ENCODE results near the gene NYAP2. TPM values are rescaled to one million over a fixed set of nuclear protein-coding genes. Genes with fewer than 3 reads are reported as not detected.

Gene NYAP2
- total and polyA plus RNA-seq, 2 of the 4 experiments (the other 2 are of a cell fraction): not detected

DNA sequence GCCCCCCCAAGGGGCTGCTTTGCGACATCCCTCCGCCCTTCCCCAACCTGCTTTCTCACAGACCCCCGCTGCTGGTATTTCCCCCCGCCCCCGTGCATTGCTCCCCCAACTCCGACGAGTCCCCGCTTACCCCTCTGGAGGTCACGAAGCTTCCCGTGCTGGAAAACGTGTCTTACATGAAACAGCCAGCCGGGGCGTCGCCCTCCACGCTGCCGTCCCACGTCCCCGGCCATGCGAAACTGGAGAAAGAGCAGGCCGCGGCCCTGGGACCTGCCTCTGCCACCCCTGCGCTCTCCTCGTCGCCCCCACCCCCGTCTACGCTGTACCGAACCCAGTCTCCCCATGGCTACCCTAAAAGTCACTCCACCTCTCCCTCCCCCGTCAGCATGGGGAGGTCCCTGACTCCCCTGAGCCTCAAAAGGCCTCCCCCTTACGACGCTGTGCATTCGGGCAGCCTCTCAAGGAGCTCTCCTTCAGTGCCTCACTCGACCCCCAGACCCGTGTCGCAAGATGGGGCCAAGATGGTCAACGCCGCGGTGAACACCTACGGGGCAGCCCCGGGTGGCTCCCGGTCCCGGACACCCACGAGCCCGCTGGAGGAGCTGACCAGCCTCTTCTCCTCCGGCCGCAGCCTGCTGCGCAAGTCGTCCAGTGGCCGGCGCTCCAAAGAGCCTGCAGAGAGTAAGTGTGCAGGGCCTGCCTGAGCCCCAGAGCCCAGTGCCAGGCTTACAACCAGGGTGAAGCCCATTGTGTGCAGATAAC lies 183.0 kb downstream of the NYAP2 start:
- Histone ChIP-seq H3K4me3 (ENCODE audit: insufficient read depth, low read depth, low read length) (no peak overlapping the region), H3K4me1 (ENCODE audit: control insufficient read depth, insufficient read depth, low read length) (no peaks in the 10 kb centered on the region), H4K5ac (ENCODE audit: low read depth, low read length) (no peak overlapping the region), H3K4ac (ENCODE audit: low read depth, low read length) (no peak overlapping the region), H3K9me1 (ENCODE audit: insufficient read depth, low read length) (no peaks in the 10 kb centered on the region), H3K18ac (ENCODE audit: low read depth, low read length) (no peak overlapping the region), H3K4me2 (ENCODE audit: low read depth, low read length) (no peak overlapping the region), H4K20me1 (ENCODE audit: insufficient read depth, low read length) (no peaks in the 10 kb centered on the region), H3K27ac (ENCODE audit: insufficient read depth, low read length) (no peak overlapping the region), H3K79me1 (ENCODE audit: low read depth in 1 of 2, low read length in 2 of 2) (no peaks in the 10 kb centered on the region), H3K36me3 (ENCODE audit: control insufficient read depth, insufficient read depth, low read length) (no peaks in the 10 kb centered on the region), H2BK5ac (ENCODE audit: low read depth, low read length, poor library complexity, severe bottlenecking) (no peak overlapping the region), H3K23ac (ENCODE audit: low read depth, low read length) (no peak overlapping the region), H2BK15ac (ENCODE audit: low read depth, low read length) (no peak overlapping the region), H2AK9ac (replicated peaks; ENCODE audit: low read depth, low read length, poor library complexity) (no peak overlapping the region), H3K14ac (replicated peaks; ENCODE audit: low read depth, low read length) (no peak overlapping the region), H4K8ac (ENCODE audit: low read depth in 2 of 2, low read length in 2 of 2) (no peak overlapping the region), H2AFZ (replicated peaks; ENCODE audit: low read length, poor library complexity) (no peak overlapping the region), H2AK5ac (ENCODE audit: low read depth, low read length) (no peak overlapping the region), H3K56ac (ENCODE audit: extremely low read depth, insufficient read depth, low read length) (no peak overlapping the region), H2BK20ac (ENCODE audit: low read depth, low read length) (no peak overlapping the region), H3K27me3 (ENCODE audit: control insufficient read depth, insufficient read depth, low read length) (no peaks in the 10 kb centered on the region), H3K9me3 (ENCODE audit: control insufficient read depth, insufficient read depth, low read length) (no peaks in the 10 kb centered on the region), H4K91ac (ENCODE audit: insufficient read depth, low read depth, low read length) (no peak overlapping the region), H2BK120ac (ENCODE audit: low read depth, low read length) (no peak overlapping the region), H3K9ac (ENCODE audit: low read depth, low read length) (no peak overlapping the region)
- no peak for TF ChIP-seq FOS (IDR thresholded peaks at IDR 0.05; ENCODE audit: low read depth, low read length)
- ATAC-seq (ENCODE audit: low read depth): no peak
- WGBS, 2 experiments (ENCODE audit: extremely low coverage in 2 of 2, insufficient read length in 1 of 2): 81% methylated on average over 14 of the region's 49 CpGs; no CpG with 5 or more reads in 1 of the 2 experiments
- POLR2A ChIA-PET (ENCODE audit: unreplicated experiment): no interaction called here
- intact Hi-C loops (cut with micrococcal nuclease) (no loop called here), dilution Hi-C loops (cut with HindIII; ENCODE audit: low sequenced_read_pairs, unreplicated experiment) (no loop called here), in situ Hi-C loops (cut with MboI; ENCODE audit: low sequenced_read_pairs) (no loop called here)
- no TSS peak for BruUV-seq (replicated peaks)
- CTCF ChIA-PET: no interaction called here
- no peak for DNase-seq
